ENCODE results near the gene PLCL2.

DNA sequence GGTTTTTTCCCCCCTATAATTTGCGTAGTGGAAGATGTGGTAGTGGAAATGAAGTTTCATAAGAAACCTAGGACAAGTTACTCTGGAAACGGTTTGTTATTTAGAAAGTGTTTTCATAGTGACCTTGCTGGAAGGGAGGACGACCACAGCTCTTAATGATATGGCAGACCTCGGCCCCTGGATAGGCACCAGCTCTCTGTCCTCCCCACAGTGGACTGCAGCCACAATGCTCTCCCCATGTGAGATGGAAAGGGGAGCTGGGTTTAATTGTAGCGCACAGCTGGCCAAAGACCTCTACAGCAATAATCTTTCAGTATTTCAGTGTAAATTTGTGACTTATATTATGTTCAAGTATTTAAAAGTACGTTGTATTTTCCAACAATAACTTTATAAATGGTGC lies 151.2 kb downstream of the PLCL2 start:
- TF ChIP-seq, protein P1, sequence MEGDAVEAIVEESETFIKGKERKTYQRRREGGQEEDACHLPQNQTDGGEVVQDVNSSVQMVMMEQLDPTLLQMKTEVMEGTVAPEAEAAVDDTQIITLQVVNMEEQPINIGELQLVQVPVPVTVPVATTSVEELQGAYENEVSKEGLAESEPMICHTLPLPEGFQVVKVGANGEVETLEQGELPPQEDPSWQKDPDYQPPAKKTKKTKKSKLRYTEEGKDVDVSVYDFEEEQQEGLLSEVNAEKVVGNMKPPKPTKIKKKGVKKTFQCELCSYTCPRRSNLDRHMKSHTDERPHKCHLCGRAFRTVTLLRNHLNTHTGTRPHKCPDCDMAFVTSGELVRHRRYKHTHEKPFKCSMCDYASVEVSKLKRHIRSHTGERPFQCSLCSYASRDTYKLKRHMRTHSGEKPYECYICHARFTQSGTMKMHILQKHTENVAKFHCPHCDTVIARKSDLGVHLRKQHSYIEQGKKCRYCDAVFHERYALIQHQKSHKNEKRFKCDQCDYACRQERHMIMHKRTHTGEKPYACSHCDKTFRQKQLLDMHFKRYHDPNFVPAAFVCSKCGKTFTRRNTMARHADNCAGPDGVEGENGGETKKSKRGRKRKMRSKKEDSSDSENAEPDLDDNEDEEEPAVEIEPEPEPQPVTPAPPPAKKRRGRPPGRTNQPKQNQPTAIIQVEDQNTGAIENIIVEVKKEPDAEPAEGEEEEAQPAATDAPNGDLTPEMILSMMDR (IDR thresholded peaks at IDR 0.05; ENCODE audit: low read depth, low read length, poor library complexity, severe bottlenecking) = no peak
- no peak for TF ChIP-seq EZH2phosphoT487 (IDR thresholded peaks at IDR 0.05; ENCODE audit: borderline replicate concordance, low read length)
